Stimulated activated CD4-positive, alpha-beta T cell treated with anti-CD3 and anti-CD28 coated beads, Interleukin-12 subunit alpha, Interleukin-12 subunit beta, amount 100 ng/mL, for 48 hours (primary cell): Measurements from ENCODE around the gene EPHB2.

Experiments used
- DNase-seq, 3 donors: peaks; one replicate each; pipeline ENCODE4 v3.0.0-alpha.2; 2020; ENCODE audit warnings: low read depth in 2 of 3, low spot score in 1 of 3

EPHB2 gene

DNA sequence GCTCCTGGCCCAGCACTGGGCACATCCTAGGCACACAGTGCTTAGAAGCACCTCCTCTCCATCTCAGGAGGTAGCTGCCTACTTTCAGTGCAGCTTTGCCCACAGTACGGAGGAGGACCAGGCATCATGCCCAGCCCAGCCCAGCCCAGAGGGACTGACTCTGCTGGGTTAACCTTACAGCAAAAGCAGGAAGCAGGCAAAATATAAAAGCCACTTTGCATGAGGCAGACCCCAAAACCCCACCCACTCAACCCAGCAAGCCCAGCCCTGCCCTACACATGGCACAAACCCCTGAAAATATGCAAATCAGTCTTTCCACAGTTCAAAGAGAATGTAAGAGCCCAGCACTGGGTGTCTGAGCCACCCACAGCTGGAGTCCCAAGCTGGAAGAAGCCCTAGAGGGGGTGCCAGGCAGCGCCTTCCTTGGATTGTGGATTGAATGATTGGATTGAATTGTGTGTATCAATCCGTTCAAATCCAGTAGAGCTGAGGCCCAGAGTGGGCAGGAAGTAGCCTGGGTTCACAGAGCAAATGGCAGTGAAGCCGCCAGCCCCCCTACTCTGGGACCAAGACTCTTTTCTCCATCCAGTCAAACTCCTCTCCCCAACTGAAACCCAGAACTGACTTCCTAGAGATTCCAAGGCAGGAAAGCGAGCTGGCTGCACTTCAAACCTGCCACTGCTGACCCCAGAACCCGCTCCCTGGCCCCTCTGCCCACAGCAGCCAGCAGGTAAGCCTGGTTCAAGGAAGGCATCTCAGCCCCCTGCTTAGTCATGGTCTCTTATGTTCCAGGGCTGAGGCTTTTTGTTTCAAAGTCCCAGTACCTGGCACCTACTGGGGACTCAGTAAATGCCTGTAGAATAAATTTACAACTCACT, 144.3 kb downstream of the EPHB2 start:
- DNase-seq = no peak

DNA sequence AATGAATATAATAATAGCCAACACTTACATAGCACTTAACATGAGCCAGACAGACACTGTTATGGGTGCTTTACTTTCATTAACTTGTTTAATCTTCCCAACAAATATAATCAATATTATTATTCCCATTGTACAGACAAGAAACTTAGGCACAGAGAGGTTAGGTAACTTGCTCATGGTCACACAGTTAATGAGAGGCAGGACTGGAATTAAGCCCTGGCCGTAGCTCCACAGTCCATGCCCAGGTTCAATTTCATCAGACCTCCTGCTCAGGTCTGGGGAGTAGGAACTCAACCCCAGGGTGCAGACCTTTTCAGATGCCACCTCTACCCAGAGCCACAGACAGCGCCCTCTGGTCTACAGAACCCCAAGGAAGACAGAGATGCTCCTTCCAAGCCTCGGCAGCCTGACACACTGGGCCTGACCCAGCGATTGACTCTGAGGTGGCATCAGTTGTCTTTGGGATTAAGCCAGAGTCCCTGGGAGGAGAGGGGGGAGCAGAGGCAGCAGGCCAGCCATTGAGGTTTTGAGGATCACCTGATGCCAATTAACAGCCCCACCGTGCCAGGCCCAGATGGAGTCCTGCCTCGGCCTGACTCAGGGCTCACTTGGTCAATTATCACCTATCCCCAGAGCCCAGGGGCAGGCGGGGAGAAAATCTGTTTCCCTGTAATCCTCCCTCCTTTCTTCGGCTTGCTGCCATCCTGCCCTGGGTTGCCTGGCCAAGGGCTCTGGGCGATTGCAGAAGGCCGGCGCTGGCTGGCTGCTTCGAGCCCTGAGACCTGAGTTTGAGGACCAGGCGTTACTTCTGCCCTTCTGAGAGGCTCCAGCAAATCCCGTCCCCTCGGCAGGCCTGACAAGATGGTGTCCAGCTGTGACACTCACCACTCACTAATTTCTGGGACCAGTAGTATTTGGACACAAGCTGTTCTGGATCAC, 145.3 kb downstream of the EPHB2 start:
- no peak for DNase-seq

DNA sequence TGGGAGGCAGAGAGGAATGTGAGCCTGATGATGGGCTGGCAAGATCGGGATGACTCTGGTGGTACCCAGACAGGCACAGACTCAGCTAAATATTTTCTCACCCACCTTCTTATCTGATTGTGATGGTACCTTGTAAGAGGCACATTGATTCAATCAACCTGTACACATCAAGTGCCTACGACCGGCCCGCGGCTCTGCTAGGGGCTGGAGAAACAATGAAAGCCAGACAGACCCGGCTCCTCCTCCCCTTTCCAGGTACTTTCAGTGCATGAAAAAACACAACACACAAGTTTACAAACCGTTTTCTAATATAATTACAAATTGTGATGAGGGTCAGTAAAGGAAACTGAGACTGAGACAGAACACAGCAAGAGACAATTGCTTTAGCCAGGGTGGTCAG, 147.0 kb downstream of the EPHB2 start:
- DNase-seq = no peak

DNA sequence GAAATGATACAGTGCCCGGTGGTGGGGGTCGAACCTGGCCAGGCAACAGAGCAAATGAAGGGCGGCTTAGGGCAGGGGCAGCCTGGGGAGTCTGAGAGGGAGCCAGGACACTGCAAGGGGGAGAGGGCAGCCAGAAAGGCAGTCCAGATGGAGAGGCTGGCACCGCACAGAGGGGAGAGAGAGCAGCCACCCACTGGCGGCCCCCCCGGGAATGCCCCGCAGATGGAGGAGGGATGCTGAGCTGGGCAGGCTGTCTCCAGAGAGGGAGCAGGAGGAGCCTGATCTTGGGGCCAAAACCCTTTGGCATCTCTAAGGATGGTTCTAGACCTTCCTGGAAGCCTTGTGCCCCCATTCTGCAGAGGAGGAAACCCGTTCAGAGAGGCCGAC, 149.8 kb downstream of the EPHB2 start:
- no peak for DNase-seq

DNA sequence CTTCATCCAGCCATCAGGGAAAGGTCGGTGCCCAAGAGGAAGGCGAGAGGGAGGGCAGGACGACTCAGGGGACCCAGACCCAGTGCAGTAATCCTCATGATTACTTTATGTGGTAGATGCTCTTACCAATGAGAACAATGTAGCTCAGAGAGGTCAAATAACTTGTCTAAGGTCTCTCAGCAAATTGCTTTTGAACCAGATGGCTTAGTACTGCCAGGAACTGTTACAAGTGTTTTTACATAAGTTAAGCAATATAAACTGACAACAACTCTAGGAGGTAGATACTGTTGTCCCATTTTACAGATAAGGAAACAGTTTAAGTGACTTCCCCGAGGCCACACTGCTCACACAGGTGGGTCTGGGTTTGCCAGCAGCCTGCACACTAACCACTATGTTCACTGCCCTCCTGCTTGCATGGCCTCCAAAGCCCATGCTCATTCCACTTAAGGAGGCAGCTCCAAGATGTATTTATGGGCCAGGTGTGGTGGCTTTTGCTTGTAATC, 150.3 kb downstream of the EPHB2 start:
- no peak for DNase-seq

DNA sequence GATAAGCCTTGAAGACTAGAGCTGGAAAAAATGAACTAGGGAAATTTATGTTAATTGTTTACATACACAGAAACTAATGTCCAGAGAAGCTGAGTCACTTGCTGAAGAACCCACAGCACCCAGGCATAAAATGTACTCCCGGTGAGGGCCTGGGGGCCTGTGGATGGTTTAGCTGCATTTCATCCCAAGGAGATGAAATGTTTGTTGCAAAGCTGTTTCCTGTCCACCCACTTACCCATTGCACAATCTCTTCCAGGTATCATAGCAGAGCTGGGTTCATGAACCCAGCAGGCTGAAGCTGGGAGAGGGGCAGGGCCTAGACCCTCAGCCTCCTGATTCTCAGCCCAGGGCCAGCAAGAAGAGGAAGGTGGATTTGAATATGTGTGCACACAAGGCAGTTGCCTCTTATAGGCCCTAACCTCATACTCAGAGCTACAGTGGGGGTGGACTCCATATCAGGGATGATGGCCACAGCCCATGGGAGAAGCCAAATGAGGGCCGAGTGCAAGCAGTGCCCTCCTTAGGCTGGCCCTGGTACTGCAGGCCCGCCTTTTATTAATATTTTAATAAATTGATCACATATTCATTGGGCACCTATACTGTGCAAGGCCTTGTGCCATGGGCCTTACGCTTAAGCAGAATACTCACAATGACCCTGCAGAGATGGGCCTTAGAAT, 151.3 kb downstream of the EPHB2 start:
- DNase-seq = no peak

GRCh38 chr1:22862752-22863151, 152.1 kb downstream of the EPHB2 start:
- DNase-seq = no peak

DNA sequence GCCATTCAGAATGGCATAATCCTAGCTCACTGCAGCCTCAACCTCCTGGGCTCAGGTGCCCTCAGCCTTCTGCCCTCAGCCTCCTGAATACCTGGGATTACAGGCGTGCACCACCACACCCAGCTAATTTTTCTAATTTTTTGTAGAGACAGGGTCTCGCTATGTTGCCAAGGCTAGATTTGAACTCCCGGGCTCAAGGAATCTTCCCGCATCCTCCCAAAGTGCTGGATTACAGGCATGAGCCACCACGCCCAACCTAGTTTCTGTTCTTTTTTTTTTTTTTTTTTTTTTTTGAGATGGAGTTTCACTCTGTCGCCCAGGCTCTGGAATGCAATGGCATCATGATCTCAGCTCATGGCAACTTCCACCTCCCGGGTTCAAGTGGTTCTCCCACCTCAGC, 153.1 kb downstream of the EPHB2 start:
- no peak for DNase-seq

- no peak for DNase-seq
Measured at GRCh38 chr1:22864886-22865285, 154.2 kb downstream of the EPHB2 start.

DNA sequence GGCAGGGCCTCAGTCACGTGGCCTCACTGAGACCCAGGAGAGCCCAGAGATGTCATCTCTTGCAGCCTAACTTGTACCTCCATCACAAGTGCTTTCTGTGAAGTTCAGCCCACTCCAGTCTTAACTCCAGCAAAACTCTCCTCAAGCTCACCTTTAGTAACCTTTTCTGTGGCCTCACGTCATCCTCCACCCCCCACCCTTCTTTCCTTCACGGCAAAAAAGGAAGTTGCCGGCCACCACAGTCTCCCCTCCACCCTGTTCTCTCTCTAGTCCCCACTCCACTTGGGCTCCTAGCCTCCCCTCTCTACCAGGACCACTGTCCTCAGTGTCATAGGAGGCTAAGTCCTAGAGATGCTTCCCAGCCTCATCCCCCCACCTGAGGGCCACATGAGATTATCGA, 155.1 kb downstream of the EPHB2 start:
- no peak for DNase-seq

DNA sequence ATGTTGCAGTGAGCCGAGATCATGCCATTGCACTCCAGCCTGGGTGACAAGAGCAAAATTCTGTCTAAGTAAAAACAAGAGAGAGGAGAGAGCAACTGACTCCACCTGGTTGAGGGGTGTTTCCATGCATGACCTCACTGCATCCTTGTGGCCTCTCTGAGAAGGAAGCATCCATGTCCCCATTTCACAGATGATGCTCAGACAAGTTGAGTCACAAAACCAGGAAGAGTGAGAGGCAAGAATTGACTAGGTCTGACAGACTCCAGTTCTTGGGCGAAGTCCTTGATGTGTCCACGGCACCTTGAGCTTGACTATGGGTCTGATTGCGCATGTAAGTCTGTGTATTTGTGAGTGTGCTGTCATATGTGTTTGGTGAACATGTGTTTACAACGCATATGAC, 156.2 kb downstream of the EPHB2 start:
- no peak for DNase-seq

GRCh38 chr1:22868331-22868730, 157.7 kb downstream of the EPHB2 start:
- DNase-seq = no peak

- no peak for DNase-seq
Measured at GRCh38 chr1:22869325-22869724, 158.7 kb downstream of the EPHB2 start.

- no peak for DNase-seq
Measured at GRCh38 chr1:22870201-22870871, 159.7 kb downstream of the EPHB2 start.

- DNase-seq = no peak
Measured at GRCh38 chr1:22872981-22873664, 162.5 kb downstream of the EPHB2 start.

DNA sequence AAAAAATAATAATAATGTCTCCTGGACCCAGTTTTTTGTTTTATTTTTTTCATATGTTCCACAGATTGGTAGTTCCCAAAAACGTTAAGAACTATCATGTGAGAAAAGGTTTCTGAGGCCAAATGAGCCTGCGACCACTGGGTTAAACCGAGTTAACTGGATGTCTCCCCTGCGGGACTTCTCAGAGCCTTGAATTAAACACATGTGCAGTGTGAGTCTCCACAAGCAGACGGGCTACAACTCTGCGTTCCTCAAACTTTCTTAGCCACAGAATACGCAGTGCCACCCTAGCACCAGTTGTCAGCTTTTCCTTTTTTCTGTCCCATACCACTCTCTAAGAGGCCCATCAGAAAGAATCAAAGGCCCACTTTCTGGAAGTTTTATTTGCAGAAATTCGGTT, 164.1 kb downstream of the EPHB2 start:
- DNase-seq = no peak

- no peak for DNase-seq
Measured at GRCh38 chr1:22875241-22875640, 164.6 kb downstream of the EPHB2 start.

GRCh38 chr1:22875841-22876240, 165.2 kb downstream of the EPHB2 start:
- no peak for DNase-seq

GRCh38 chr1:22876359-22877111, 165.9 kb downstream of the EPHB2 start:
- DNase-seq = no peak
